G401.6 (cell line): ENCODE measurements around the gene SMCP.
A peak's percentile ranks its signal among the peaks of the same experiment; 100 is the strongest.

Experiments used
- FAIRE-seq: peaks from 2 replicates; lab custom pipeline; 2012; peaks lifted over from hg19 to GRCh38; lab: Jason Lieb, UNC

Gene SMCP

DNA sequence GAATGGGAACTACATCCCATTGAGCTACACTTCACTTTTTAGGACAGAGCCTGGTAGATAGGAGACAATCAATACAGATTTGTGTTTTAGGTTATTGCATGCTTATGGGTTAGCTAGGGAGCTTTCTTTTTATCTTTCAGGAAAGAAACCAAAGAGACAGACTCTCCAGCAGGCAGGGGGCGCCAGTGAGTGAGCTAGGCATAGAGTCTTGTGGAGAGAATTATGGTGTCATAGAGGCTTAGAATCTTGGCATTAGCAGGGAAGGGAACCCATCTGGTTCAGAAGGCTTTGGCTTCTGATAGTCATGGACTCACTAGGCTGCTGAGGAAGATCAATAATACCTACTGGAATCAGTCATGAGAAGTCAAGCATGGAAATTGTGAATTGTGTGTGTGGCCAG, at the start of gene SMCP:
Gene SMCP, plus strand, starts transcription at position 281 of the 400 bp plus-strand sequence. CDS start 6,101 bp downstream, outside the sequence.
- no peak for FAIRE-seq

DNA sequence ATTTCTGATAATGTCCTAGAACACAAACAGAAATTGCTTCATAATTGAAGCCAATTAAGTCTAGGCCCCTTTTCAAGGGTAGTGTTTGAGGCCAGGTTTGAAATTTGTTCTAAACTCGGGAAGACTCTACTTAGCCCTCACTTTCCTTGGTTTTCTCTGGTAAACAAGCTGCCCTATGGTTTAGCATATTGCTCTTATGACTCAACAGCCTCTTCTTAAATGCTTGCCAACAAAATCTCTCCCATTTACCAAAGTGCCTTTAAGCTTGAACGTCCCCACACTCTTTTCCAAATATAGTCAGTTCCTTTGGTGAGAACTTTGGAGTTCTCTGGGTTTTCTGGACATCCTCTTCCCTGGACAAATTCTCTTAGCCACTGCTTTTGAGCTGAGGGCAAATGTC, 41.3 kb upstream of the SMCP start:
- no peak for FAIRE-seq

DNA sequence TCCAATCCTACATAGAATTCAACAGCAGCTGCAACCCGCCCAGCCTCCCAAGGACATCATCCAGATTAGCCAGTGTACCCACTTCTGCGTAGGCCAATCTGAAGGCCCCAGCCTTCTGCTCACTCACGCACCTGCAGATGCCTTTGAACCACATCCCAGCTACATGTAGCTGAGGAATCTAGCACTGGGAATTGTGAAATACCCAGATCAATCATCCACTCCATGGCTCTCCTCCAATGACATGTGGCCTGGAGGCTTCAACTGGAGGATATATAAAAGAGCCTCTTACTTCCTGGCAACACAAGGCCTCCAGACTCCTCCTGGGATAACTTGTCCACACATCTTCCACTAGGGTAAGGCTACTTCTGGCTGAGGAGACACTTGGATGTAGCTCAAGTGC, 35.6 kb upstream of the SMCP start, which contains the start of gene LCE6A:
Gene LCE6A, plus strand, starts transcription at position 301 of the 400 bp plus-strand sequence. CDS start 665 bp downstream, outside the sequence.
- no peak for FAIRE-seq

DNA sequence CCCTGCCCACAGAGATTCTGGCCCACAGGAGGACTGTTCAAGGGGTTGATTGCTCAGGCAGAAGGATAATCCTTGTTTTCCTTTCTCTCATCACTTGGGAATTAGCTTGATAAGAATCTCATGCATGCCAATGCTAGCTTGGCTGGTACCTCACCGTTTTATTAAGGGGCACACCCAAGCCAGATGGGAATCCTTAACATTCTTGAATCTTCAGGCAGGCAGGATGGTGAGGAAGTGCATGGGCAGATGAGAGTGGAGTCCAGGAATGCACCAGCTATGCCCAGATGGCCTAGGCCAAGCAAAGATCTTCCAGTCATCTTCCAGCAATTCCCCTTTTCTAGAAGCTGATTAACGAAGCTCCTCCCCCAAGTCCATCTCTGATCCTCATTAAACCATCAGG, 22.5 kb upstream of the SMCP start:
- FAIRE-seq = no peak

GRCh38 chr1:152858062-152858461, 20.1 kb upstream of the SMCP start:
- FAIRE-seq = no peak

- no peak for FAIRE-seq
These were observed 18.4 kb upstream of the SMCP start, which contains the start of gene LCE7A for GRCh38 chr1:152859696-152860095. Gene LCE7A, plus strand, starts transcription at chr1:152859996. Its CDS starts 702 bp downstream, at chr1:152860698.

DNA sequence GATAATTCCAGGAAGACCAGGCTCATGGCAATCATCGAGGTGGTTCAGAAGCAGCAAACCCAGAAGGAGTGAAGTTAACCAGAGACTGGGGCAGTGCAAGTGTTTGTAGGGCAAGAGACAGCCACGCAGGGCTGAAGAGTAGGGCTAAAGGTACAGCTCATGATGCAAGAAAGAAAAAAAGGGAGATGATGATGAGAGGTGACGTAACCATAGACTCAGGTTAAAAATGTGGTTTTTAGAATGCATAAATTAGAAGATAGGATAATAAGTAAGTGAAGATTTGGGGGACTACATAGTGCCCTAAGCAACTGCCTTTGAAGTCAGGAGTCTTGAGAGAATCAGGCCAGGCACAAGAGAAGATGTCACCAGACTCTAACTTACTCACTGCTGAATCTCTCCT, 18.0 kb upstream of the SMCP start:
- FAIRE-seq = no peak

DNA sequence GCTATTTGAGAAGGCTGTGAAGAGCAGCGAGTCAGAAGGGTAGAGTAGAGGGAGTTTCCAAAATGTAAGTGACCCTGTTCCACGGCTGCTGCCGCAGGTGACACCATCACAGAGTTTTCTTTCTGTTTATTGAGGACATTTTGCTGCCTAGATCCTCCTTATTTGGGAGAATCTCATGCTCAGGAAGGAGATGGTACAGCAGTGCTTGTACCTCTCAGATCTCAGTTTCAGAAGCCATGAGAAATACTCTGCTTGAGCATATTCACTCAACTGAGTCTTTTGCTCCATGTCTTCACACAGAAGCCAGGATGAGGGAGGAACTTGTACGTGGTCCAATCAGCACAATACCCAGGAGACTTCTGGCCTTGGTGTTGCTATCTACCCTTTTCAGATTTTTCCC, 16.7 kb upstream of the SMCP start:
- no peak for FAIRE-seq

DNA sequence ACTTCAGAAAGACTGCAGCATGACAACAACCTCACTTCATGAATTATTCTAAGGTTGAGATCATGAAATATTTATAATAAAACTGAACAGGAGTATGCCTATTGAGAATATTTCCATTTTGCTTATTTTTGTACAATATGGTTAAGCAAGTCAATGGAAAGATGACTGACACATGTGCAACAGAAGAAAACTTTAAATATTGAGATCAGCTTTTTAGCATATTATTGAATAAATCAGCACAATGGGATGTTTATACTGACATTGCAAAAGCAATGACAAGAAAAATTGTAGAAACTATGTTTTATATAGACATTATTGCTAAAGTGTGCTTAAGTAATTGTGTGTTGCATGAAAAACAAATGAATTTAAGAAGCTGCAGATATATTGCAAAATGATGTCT, 13.7 kb upstream of the SMCP start:
- no peak for FAIRE-seq

- no peak for FAIRE-seq
These were observed 11.8 kb upstream of the SMCP start for GRCh38 chr1:152866321-152866720.

DNA sequence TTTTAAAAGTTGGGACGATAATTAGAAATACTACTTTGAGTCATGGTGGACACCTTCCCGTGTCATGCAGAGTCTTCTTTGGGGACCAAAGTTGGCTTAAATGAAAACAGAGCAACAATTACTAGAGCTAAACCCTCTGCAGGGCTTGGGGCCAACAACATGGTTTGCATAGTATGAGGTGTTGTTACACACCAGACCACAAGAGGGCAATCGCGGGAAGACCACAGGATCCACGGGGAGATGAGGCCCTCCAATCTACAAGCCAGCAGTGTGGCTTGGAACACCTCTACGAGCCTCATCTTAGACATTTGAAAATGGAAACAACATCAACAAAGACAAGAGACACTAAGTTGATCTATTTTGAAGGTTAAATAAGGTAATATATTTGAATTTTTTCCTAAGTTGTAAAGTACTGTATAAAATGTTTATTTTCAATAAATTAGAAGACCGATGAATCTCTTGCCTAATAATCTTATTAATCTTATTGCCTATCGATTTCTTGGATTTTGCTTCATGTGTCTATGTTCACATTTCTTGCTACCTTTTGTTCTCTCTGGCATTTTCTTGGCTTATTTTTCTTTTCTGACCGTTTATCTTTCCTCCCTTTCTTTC, 8.2 kb upstream of the SMCP start:
- FAIRE-seq = peak; percentile 81

DNA sequence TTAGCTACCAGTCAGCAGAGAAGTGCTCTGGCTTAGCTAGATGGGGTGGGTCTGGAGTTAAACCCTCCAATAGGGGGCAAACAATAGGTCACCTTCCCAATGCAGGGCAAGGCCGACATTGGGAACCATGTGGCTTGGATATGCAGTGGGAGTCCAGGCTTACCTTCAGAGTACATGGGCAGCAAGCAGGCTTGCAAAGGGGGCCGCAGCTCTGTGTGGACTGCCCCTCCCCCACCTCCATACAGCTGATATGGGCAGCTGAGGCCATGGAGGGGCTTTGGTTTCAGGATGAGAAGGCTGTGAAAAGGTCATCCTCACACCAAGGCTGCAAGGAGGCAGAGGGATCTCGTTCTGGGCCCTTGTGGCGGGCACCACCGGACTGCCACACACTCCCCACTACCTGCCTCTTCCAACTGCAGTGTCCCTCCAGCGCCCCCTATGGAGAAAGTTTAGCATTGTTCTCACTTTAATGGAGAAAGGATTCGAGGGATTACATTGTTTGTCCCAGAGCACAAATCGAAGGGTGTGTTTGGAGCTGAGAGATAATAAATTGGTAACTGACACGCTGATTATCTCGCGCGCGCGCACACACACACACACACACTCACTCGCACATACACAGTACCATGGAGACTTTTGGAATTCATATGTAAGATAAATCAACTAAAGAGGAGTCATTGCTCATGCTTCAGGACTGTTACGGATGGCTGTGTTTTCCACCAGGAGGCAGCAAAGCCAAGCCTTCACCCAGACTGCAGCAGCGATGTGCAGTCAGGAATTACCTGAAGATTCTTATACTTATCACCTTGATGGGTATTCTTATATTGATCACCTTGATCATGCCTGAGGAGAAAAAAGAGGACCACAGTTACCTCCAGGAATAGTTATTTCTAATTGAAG, 7.0 kb upstream of the SMCP start:
- no peak for FAIRE-seq

GRCh38 chr1:152871731-152872126, 6.4 kb upstream of the SMCP start:
- FAIRE-seq = no peak

- FAIRE-seq = no peak
These were observed 4.6 kb upstream of the SMCP start for GRCh38 chr1:152873495-152873894.

DNA sequence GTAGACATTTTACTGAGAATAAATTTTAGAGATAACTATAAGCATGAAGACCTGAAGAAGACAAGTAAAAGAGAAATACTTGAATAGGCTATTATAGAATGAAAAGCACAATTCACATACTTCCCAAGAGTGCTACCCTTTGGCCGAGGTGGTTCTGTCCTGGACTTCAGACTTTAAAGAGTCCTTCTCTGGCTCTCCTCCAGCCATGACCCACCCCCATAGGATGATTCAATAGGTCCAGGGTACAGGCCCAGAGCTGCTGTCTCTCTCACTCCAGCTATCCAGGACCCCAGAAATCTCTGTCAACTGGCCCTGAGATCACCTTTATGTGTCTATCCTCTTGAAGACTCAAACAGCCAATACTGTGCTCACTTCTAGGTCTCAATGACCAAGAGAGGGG, 1.3 kb upstream of the SMCP start:
- no peak for FAIRE-seq

DNA sequence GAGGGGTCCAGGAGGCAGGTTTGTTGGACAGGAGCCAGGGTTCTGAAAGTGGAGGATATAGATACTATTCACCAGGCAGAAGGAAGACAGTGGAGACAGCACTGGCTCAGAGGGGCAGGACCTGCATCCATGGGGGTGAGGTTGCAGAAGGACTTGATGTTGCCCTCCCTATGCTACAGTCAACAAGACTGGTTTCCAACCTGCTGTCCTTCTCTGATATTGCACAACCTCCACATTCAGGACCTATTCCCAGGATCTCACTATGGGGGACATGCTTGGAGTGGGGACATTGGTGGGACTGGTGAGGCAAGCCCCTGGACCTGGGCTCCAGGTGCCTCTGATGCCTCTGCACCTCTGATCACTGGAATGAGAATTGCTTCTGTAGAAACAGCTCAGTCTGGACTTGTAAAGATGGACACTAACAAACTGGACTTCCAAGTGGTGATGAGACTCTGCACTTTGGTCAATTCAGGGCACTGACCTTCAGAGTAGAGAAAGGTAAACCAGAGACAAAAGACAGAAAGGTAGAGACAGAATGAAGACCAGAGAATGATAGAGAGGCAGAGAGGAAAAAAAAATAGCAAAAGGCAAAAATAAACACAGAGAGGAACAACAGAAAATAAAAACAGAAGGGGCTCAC, 1.6 kb downstream of the SMCP start:
- no peak for FAIRE-seq

- FAIRE-seq = no peak
These were observed 2.2 kb downstream of the SMCP start for GRCh38 chr1:152880316-152880715.

GRCh38 chr1:152880907-152881306, 2.8 kb downstream of the SMCP start:
- FAIRE-seq = no peak

- FAIRE-seq = no peak
These were observed 6.0 kb downstream of the SMCP start for GRCh38 chr1:152884085-152884484.

DNA sequence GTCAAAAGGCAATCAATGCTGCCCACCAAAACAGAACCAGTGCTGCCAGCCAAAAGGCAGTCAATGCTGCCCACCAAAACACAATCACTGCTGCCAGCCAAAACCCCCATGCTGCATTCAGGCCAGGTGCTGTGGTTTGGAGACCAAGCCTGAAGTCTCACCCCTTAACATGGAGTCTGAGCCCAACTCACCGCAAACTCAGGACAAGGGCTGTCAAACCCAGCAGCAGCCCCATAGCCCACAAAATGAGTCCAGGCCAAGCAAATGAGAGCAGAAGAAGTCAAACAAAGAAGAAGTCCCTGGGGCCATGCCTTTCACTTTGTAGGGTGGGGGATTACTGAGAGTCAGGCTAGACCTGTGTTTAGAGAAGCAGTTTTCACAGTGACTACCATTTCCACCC, 6.4 kb downstream of the SMCP start:
- FAIRE-seq = no peak

DNA sequence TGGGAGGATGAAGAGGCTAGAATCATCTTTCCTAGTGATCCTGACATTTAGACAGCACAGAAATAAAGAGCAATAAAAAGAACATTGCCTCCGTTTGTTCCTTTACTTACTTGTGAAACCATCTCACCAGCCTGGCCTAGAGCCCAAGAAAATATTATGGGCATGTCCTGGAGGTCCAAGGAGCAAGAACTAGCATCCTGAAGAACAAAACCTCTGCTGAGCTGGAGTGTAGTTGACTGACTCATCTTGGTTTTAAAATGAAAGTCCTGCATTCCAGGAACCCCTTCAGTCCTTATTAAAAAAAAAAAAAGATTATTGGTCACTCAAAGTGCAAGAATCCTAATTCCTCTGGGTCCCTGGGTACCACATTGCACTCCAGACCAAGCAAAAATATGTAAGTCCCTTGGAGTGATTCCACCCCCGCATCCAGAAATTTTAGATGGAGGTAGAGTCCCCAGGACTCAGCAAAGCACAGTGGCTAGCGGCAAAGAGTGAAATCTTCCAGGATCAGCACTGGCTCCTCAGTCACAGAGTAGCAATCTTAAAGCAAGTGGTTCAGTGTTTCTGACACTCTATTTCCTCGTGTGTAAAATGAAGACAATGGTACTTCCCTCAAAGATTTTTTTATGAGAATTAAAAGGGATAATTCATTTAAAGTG, 7.0 kb downstream of the SMCP start:
- FAIRE-seq = no peak

GRCh38 chr1:152886085-152886484, 8.0 kb downstream of the SMCP start:
- no peak for FAIRE-seq
